Measurements from ENCODE around the gene GUK1.
"Not testable (repeated sequence)": the region's sequence is repeated elsewhere in the genome, so short reads cannot be mapped to it uniquely, and the experiment has no call there.

GUK1 gene

DNA sequence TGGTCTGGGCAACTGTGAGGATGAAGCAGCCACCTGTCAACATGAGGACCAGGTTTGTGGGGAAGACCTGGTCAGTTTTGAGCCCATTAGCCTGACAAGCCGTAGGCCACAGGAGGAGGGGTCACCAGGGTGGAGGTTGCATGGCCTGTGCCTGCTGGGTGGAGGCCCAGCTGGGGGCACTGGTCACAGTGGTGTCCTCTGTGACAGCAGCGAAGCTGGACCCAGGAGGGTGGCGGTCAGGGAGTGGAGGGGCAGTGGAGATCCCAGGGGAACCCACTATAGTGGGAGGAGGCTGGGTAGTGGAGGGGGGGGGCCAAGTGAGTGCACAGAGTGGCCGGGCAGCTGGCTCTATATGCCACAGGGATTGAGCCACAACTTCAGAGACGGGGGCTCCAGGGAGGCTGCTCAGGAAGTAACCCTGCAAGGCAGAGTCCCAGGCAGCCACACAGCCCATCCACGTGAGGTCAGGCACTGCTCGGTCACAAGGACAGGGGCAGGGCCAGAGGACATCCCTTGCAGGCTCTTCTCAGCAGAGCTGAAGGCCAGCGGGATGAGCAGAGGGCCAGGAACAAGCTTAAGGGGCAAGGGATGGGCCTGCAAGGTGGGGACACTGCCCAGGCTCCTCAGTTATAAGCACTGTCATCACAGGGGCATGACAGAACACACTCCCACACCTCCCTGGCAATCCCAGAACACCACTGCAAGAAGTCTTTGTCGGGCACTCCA lies 34.6 kb upstream of the GUK1 start:
- no peak for DNase-seq

DNA sequence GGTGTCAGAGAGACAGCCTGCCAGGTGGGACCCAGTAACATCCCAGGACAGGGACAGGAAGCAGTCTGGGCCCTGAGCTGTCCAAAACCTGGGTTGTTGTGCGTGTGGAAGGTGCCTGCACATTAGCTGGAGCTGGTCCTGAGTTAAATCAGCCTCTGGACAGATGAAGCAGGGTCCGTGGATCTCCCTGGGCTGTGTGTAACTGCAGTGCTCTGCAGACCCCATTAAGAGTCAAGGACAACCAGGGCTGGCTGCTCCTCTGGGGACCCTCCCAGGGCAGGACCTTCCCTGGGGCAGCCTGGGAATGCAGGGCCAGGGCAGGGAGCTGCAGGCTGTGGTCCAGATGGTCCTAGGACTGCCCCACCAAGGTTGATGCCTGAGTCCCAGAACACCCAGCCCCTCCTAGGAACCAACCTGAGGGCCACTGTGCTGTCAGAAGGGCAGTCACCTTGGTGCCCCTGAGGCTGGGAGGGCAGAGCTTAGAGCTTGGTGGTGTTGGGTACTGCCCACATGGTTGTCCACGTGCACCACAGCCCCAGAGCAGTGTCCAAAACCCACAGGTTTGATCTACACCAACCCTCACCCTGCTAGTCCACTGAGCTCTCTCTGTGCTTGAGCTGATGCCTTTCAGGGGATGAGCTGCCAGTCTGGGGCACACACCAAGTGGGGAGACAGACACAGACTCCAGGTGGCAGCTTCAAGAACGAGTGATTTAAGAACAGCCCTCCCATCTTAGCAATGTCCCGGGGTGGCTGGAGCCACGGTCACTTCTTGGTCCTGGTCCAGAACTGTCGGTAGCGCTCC lies 33.9 kb upstream of the GUK1 start:
- no peak for DNase-seq

DNA sequence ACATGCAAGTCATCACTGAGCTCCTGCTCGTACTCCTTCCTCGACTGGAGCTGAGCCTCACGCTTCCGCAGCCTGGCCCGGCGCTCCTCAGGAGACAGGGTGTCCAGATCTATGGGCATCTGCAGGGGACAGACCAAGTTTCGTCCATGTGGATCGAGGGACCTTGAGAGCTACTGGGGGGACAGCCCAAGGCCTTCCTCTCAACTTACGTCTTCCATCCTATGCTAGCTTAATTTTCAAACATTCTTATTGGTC lies 33.4 kb upstream of the GUK1 start:
- DNase-seq = no peak

DNA sequence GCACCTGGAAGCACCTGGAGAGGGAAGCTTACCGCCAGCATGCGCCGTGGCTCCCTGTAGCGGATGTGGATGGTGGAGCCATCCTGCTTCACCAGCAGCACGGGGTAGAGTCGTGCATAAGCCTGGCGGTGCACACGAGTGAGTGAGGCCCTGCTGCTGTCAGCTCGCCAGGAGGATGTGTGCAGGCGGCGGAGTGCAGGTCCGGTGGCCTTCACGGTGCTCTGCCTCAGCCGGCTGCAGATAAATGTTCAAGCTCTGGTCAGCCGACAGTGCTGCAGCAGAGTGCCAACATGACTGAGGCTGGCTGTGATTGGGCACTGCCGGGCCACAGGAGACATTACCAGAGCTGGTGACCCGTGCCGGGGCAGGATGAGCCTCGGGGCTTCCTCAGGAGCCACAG lies 32.4 kb upstream of the GUK1 start:
- DNase-seq = no peak

DNA sequence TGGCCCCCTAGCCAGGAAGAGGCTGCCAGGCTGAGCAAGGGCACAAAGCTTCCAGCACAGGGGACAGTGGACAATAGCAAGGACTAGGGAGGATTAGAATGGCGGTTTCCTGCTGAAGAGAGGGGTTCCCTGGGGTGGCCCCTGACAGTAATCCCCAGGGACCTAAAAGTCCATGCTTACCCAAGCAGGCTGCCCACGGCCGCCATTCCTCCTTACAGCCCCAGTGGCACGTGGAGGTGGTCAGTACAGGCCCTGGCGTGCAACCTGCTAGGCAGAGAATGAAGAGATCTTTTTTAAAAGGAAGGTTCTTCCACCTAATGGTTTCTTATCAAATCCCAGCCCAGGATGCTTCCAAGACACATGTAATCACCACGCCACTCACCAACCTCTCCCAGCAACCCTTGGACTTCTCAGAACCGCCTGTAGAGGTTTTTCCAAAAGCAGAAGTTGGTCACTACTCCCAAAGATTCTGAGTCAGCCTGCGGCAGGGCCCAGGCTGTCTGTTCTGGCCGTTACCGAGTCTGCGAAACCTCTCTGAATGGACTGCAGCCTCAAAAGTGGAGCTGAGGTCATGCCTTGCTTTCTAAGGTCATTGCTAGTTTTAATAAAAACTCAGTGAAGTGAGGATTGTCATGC lies 31.9 kb upstream of the GUK1 start:
- DNase-seq = no peak

DNA sequence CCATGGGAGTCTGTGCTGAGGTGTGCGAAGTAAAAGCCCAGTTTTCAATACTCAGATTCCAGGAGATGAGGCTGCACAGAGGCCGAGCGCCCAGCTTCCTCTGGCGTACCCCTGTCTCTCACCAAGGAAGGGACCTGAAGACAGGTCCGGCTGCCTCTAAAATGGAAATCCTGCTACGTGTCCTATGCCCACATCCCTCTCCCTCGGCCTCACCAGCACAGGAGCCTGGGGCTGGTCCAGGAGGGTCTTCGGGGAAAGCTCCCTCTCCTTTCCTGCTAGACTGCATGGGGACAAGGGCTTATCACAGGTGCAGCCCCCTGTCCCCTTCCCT lies 31.4 kb upstream of the GUK1 start:
- no peak for DNase-seq

DNA sequence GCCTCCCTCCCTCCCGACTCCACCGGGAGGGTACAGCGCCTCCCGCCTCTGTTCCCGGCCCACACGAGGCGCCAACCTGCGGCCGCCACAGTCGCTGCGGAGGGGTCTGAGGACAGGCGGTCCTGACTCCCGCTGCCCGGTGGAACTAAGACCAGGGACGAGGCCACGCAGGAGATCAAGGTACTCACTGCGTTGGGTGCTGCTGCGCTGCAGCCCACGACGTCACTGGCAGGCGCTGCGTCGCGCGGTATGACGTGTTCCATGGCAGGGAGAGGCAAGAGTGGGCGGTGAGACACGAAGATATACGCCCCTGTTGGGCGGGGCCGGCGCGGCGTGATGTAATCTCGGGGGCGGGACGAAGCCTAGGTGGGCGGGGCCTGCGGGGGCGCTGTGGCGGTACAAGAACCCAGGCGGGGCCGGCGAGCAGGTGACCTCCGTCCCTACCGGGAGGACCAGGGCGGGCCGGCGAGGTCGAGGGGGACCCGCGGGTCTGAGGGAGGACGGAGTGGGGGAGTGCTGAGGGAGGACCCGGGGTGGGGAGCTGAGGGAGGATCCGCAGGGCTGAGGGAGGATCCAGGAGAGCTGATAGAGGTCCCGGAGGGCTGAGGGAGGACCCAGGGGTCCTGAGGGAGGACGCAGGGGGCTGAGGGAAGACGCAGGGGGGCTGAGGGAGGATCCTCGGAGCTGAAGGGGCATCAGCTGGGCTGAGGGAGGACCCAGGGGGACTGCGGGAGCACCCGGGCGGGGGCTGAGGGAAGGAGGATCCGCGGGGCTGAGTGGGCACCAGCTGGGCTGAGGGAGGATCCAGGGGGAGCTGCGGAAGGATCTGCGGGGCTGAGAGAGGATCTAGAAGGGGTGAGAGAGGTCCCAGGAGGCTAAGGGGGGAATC lies 30.8 kb upstream of the GUK1 start, which contains the start of gene MRPL55:
Gene MRPL55 (minus strand): TSS at position 227 of the 889 bp plus-strand sequence. CDS start 1,039 bp downstream, outside the sequence.
- peak; percentile 94 for DNase-seq

DNA sequence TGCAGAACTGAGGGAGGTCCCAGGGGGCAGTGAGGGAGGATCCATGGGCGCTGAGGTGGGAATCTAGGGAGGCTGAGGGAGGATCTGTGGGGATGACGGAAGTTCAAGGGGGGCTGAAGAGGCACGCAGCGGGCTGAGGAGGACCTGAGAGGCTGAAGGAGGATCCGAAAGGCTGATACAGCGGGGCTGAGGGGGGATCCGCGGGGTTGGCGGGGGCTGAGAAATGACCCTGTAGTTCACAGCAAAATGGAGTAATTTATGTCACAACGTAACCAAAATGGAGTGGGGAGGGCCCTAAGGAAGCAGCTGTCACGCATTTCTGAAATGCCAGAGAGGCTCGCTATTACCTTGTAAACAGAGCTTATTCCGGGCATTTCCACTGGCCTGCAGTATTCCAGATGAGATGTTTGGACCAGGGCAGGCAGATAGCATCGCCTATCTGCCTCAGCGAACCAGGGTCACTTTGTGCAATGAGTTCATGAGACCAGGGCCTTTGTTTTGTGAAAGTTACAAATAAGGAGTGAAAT lies 30.1 kb upstream of the GUK1 start:
- no peak for DNase-seq

DNA sequence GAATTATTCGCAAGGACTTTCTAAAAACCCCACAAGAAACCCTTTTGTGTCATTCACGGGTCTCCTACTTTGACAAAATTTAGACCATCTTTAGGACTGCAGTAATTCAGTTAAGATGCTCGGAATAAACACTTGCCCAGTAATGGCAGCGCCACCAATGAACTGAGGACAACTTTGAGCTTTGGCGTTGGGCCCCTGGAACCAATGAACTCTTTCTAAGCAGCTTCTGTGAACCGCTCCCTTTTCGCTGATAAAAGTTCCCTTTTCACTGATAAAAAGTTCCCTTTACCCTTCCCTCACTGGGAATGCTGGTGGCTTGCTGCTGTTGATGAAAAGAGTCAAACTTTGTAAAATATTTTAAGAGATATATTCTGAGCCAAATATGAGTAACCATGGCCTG lies 29.5 kb upstream of the GUK1 start:
- DNase-seq = no peak

DNA sequence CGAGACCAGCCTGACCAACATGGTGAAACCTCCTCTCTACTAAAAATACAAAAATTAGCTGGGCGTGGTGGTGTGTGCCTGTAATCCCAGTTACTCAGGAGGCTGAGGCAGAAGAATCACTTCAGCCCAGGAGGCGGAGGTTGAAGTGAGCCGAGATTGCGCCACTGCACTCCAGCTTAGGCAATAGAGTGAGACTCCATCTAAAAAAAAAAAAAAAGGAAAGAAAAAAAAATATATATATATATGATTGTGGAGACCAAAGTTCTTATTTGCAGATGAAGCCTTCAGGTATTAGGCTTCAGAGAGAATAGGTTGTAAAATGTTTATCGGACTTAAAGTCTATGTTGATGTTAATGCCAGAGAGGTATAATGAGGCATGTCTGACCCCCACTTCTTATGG lies 28.8 kb upstream of the GUK1 start:
- DNase-seq = not testable (repeated sequence)

DNA sequence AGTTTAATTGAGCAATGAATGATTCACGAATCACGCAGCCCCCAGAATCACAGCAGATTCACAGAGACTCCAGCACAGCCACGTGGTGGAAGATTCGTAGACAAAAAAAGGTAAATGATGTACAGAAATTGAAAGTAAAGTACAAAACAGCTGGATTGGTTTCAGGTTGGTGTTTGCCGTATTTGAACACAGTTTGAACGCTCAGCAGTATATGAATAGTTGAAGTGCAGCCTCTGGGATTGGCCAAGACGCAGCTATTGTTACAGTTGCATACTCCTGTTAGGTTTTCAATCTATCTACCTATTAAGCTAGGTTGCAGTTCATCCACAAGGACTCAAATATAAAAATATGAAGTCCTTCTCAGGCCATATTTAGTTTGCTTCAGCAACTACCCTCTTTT lies 27.9 kb upstream of the GUK1 start:
- no peak for DNase-seq

DNA sequence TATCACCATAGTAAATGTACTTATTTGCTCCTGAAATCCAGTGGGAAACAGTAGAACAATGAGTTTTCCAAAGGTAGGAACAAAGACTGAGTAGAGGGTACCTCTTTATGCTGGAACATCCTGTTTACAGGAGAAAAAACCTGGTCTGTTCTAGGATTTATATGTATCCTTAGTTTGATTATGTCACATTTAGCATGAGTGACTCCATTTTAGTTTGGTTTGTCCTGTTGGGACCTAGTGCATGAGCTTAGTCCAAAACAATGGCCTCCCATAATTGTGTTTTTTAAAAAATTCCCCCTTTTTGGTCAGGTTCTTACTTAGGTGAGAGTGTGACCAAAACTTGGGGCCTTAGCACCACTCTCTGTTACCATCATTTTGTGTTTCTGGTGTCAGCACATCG lies 27.5 kb upstream of the GUK1 start:
- DNase-seq = no peak

DNA sequence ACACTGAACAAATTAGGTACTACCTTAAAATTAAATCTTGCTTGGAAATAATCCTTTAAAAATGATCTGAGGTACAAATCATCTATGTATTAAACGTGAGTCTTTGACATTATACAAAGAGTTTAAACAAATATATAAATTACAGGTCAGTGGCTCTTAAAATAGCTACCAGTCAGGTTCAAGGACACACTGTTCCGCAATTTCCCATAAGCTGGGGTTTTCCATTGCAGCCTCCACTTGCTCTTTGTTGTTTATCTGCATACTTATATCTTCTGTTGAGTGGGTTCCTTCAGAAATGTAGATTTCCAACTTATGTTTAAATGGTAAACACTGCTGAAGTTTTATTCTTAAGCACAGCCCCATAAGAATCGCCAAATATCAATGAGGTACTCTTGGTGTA lies 25.3 kb upstream of the GUK1 start:
- no peak for DNase-seq

DNA sequence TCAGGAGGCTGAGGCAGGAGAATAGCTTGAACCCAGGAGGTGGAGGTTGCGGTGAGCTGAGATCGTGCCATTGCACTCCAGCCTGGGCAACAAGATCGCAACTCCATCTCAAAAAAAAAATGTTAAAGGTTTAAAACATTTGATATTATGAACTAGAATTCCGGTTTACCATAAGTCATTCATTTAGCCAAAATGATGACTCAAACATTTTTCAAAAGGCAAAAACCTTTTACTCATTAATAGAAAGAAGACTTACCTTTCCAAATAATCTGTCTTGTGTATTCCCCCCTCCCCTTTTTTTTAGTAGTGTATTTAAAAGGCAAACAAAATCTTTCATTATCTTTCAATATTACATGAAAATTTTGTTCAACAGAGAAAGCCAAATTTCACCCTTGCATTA lies 22.7 kb upstream of the GUK1 start:
- DNase-seq = no peak

DNA sequence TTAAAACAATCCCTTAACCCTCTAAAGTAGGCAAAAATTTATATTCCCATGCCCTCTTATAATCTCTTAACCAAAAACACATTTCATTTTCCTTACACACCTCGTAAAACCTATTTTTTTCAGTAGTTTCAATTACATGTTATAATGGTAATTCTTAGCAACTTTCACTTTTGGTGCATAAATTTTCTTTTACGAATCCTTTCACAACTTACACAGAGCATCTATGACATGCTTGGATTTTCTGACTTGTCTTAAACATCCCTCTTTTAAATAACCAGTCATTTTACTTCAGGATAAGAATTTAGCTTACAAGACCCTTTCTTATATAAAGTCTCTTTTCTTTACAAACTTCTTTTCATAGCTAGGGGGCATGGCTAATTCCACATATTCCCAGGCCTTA lies 22.0 kb upstream of the GUK1 start:
- DNase-seq = no peak

DNA sequence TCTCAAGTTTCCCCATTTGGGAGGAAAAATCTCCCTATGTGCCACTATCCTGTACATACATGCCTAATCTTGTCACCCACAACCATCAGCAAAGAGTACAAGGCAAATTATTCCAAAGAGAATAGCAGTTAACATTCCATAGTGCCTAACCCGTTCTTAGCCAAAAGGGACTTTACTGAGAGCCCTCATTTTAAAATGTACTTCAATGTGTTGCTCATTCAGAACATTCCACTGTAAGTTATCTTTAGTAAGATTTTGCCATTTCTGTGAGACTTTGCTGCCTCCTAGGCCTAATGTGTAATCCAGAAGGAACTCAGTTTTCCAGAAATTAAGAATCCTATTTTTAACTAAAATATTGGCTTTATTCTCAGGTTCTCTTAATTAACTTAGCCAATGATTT lies 19.7 kb upstream of the GUK1 start:
- DNase-seq = no peak

DNA sequence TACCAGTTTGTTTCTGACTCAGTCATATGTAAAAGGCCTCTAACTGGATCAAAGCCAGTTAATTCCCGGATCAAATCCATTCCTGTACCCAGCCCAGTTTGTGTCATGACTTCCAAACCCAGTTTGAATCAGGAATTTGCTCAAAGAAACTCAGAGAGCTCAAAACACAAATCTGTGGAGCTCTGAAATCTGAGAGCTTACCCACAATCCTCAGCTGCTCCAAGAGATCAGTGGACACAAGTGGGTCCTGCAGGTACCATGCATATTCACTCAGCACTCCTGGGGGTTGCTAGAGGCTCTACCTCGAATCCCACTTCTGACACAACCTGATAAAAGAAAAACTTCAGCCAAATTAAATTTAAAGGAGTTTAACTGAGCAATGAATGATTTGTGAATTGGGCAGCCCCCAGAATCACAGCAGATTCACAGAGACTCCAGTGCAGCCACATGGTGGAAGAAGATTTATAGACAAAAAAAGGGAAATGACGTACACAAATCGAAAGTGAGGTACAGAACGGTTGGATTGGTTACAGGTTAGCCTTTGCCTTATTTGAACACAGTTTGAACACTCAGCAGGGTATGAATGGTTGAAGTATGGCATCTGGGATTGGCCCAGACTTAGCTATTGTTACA lies 19.1 kb upstream of the GUK1 start:
- no peak for DNase-seq

DNA sequence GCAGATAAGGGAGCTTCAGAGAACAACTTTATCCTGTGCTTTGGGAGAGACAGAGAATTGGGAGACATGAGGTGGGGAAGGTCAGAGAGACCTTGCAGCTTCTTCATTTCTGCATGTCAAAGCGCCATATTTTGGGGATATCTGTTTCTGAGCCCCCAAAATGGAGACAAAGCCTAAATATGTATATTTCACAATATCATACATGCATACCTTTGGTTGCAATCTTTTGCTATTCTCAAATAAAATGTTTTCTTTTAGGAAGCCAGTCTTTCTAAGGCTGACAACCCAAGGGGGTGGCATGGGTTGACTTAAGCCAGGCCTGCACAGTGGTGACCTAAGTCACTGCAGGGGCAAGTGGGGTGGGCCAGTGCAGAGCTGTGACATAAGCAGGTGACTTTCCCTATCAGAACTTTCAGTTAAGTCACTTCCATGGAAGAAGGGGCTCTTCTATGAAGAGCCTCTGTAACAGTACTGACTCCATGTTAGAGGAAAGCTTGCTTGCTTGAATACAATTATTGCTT lies 17.1 kb upstream of the GUK1 start:
- DNase-seq = no peak

DNA sequence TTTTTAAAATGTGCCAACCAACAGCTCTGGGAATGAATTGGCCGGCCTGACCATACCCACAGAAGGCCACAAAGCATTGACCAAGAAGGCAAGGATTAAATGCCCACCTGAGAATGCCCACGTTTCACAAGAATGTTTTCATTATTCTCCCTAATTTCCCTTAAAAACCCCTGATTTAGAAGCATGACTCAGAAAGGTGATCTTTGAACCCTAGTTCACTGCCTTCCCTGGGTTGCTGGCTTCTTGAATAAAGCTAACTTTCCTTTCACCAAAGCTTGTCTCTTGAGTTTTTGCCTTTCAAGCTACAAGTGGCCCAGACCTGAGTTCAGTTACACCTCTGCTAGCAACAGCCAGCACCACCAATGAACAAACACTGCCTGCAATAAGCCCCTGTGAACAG lies 16.6 kb upstream of the GUK1 start:
- DNase-seq = no peak

DNA sequence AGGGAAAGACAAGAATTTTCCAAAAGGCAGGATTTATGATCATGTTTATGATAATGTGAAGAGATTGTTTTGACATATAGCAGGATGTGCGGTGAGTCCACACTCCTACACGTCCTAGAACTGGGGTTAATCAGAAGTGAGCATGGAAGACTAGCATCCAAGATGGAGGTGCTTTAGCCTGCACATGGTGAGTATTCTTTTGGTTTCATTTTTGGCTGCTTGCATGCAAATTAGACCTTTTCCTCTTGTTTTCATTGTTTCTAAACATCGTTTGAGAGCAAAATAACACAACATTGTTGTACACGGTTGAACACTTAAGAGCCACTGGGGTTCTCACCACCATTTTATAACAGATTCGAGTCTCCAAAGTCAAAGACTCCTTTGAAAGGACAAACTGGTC lies 14.9 kb upstream of the GUK1 start:
- DNase-seq = no peak

DNA sequence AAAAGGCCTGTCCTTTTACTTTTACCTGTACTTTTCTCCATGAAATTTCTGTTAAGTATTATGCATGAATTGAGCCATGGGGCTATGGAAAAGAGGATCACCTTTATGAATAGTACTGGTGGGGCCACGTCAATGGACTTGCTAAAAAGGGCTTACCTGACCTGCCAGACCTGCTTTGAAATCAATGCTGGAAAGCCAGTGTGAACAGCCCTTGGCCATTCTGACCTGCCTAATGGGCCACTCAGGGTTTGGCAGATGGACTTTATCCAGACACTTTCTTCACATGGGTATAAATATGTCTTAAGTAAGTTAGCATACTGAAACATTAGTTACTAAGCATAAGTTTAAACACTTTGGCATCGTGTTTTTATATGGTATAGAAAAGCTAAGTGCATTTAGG lies 8.3 kb upstream of the GUK1 start:
- no peak for DNase-seq

DNA sequence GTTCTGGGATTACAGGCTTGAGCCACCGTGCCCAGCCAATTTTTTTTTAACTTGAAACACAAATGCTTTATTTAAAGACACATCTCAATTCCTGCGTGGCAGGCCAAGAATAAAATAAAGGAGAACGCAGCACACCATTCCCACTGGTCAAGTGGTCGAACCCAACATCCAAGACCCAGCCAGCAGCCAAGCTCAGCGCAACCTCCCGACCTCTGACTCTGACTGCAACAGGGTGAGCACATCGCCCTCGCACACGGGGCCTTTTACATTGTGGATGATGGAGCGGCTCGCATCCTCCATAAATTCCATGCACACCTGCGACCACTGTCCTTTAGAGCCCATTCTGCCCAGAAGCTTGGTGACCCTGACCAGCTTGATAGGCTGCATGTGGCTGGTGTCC lies 5.5 kb upstream of the GUK1 start:
- DNase-seq = no peak

DNA sequence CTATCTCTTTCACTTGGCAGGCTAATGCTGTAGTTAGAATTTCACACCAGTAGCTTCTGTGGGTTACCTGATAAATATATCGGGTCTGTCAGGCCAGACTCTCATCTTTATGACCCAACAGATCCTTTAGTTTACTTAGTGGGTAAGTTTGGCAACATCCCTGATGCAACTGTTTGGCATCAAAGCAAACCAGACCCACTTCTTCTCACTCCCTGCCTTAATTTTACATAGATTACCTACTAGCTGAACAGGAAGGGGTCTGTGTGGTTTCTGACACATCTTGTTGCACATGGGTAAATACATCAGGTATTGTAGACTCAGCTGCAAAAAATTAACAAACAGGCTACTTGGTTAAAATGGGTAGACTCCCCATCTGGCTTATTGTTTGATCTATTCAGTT lies 3.2 kb upstream of the GUK1 start:
- peak; percentile 37 for DNase-seq

All from NK-92 treated with Interleukin-12 subunit alpha and Interleukin-12 subunit beta, amount 100 ng/mL, for 24 hours (cell line).